ENCODE results near the gene WBP1. TPM values are rescaled to one million over a fixed set of nuclear protein-coding genes. Genes with fewer than 3 reads are reported as not detected.
"Not testable (repeated sequence)": the region's sequence is repeated elsewhere in the genome, so short reads cannot be mapped to it uniquely, and the experiment has no call there.

The WBP1 gene
- polyA plus RNA-seq, 2 of the 4 experiments (the other 2 are of a cell fraction), result 59.0 to 62.6 TPM

DNA sequence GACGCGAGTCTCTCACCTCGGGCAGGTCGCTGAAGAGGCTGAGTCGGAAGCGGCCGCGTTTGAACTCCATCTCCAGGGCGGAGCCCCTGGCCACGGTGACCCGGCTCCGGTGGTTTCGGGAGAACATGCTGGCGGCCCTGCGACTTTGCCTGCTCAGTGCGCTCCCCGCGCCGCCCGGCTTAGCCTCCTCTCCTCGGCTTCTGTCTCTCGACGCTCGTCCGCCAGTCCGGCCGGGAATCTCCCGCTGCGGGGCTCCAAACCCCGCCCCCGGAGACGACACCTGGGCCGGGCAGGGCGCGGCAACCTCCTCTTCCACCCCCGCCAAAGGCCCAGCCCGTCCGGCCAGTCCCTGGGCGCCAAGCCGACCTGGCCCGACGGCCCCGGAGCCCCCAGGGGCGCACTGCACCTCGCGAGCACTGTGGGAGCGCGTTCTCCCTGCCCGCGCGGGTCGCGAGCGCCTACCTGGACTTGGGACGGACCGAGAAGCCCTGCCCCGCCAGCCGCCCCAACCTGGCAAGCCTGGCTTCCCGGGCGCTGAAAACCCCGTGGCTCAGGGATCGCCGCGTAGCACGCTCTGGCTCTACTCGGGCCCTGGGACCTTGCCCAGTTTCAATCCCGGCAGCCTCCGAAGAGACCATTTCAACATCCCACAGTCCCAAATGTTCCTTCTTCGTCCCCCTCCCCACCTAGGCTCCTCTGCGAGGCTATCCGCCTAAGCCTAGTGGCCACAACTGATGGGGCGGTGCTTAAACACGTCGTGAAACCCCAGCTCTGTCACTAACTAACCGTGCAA lies 16.4 kb upstream of the WBP1 start, which contains the start of gene RTKN:
Gene RTKN, minus strand, starts transcription at position 248 of the 793 bp plus-strand sequence. Its CDS starts 121 bp downstream, at position 127.
- ATAC-seq (no peak), DNase-seq (ENCODE audit: low read depth in 1 of 2, low spot score in 1 of 2) (peak in 1 of 2 experiments; percentile 24), FAIRE-seq (no peak)
- H3K4me2 ChIP-seq, result peak within 1 kb of the TSS; percentile 93
- H3K27ac ChIP-seq, result peak within 1 kb of the TSS; percentile 86 to 89
- H3K4me3 ChIP-seq, result peak within 1 kb of the TSS; percentile 53
- no peaks in the 10 kb centered on the region for H3K9me3 ChIP-seq
- peaks cover 34% of the 10 kb centered on the region for H3K4me1 ChIP-seq
- WGBS (ENCODE audit: missing lambda C conversion rate), result 92% methylated on average over 75 of the region's 75 CpGs
- TF ChIP-seq FOSB (CRISPR knock-in tag; IDR thresholded peaks at IDR 0.05) (no peak), CBX8 (IDR thresholded peaks at IDR 0.05) (no peak), FOXS1 (CRISPR knock-in tag; IDR thresholded peaks at IDR 0.05) (no peak), RNF2 (IDR thresholded peaks at IDR 0.05; ENCODE audit: borderline replicate concordance, low read depth) (no peak), NR3C1 (IDR thresholded peaks at IDR 0.05) (no peak)
- TF ChIP-seq, protein P1, sequence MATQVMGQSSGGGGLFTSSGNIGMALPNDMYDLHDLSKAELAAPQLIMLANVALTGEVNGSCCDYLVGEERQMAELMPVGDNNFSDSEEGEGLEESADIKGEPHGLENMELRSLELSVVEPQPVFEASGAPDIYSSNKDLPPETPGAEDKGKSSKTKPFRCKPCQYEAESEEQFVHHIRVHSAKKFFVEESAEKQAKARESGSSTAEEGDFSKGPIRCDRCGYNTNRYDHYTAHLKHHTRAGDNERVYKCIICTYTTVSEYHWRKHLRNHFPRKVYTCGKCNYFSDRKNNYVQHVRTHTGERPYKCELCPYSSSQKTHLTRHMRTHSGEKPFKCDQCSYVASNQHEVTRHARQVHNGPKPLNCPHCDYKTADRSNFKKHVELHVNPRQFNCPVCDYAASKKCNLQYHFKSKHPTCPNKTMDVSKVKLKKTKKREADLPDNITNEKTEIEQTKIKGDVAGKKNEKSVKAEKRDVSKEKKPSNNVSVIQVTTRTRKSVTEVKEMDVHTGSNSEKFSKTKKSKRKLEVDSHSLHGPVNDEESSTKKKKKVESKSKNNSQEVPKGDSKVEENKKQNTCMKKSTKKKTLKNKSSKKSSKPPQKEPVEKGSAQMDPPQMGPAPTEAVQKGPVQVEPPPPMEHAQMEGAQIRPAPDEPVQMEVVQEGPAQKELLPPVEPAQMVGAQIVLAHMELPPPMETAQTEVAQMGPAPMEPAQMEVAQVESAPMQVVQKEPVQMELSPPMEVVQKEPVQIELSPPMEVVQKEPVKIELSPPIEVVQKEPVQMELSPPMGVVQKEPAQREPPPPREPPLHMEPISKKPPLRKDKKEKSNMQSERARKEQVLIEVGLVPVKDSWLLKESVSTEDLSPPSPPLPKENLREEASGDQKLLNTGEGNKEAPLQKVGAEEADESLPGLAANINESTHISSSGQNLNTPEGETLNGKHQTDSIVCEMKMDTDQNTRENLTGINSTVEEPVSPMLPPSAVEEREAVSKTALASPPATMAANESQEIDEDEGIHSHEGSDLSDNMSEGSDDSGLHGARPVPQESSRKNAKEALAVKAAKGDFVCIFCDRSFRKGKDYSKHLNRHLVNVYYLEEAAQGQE (IDR thresholded peaks at IDR 0.05), result no peak
- TF ChIP-seq, protein P2, sequence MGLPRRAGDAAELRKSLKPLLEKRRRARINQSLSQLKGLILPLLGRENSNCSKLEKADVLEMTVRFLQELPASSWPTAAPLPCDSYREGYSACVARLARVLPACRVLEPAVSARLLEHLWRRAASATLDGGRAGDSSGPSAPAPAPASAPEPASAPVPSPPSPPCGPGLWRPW (IDR thresholded peaks at IDR 0.05), result no peak
- ChIA-PET POLR2A (interaction anchor here (2.2 kb wide), 1 partner anchor 12 kb away, joined by 21 read pairs; the partner anchor contains the start of gene INO80B), CTCF (interaction anchor here (2.6 to 4.1 kb wide), 2 partner anchors 50 to 90 kb away, joined by 6 to 15 read pairs; no protein-coding TSS in a partner anchor)

DNA sequence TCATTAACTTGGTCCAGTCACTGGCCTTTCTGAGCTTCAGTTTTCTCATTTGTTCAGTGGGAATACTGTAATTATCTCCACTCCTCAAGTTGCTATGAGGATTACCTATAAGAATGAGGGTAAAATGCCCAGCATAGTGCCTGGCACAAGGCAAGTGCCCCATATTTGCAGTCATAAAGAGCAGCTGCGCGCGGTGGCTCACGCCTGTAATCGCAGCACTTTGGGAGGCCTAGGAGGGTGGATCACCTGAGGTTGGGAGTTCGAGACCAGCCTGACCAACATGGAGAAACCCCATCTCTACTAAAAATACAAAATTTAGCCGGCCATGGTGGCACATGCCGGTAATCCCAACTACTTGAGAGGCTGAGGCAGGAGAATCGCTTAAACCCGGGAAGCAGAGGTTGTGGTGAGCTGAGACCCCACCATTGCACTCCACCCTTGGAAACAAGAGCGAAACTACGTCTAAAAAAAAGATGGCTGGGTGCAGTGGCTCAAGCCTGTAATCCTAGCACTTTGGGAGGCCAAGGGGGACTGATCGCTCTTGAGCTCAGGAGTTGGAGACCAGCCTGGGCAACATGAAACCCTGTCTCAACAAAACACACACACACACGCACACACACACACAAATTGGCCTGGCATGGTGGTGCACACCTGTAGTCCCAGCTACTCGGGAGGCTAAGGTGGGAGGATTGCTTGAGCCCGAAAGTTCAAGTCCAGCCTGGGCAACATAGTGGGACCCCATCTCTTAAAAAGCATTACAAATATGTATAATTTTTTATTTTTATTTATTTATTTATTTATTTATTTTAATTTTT lies 15.5 kb upstream of the WBP1 start:
- H3K4me2 ChIP-seq; ATAC-seq; H3K27ac ChIP-seq; H3K9me3 ChIP-seq; POLR2A ChIA-PET; H3K4me3 ChIP-seq; DNase-seq (ENCODE audit: low read depth in 1 of 2, low spot score in 1 of 2); FAIRE-seq: not testable (repeated sequence)
- peaks cover 42% of the 10 kb centered on the region for H3K4me1 ChIP-seq
- CTCF ChIA-PET, result interaction anchor here (0.6 to 4.1 kb wide), 2 partner anchors 12 to 51 kb away, joined by 4 to 15 read pairs; no protein-coding TSS in a partner anchor
- 89% methylated on average over 16 of the region's 16 CpGs for WGBS (ENCODE audit: missing lambda C conversion rate)

DNA sequence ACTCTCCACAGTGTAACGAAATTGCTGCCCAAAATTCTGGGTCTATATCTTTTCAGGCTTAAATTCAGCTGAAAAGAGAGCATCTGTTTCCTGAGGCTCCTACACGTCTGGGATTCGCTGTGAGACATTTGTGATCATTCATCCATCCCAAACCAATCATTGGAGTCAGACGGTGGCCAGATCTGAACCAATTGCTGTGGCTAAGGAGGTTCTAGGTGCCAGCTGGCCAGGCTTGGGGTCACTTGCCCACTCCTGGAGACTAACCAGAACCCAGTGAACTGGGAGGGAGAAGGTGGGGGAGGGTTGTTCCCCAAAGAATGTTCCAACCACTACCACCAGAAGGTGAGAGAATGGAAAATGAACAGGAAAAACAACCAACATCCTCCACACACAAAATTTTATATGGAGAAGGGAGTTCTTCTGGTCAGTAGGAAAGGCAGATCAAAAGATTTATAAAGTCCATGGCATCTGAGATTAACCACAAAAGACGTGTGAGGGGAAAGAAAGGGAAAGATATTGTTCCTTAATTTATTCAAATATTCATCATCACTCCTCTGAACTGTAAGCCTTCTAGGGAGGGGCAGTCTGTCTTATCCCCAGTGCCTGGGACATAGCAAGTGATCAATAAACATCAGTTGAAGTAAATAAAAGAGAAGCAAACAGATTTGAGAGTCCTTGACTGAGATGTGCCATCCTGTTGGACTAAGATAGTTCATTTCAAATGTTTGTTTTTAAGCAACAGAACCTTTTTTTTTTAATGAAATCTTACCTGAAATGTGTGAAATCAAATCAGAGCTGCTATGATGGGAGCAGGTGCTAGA lies 13.5 kb upstream of the WBP1 start:
- no peak for DNase-seq (ENCODE audit: low read depth in 1 of 2, low spot score in 1 of 2)
- Histone ChIP-seq H3K9me3 (no peaks in the 10 kb centered on the region), H3K4me1 (peaks cover 33% of the 10 kb centered on the region), H3K4me2 (peak overlapping the region; percentile 43), H3K4me3 (no peak overlapping the region), H3K27ac (0 out of 6 replicates have a peak overlapping the region, but pooled peaks of 1 of the 2 experiments have one; percentile 1)
- CTCF ChIA-PET, result interaction anchor here (0.5 to 4.1 kb wide), 2 partner anchors 53 to 73 kb away, joined by 3 to 15 read pairs; no protein-coding TSS in a partner anchor
- TF ChIP-seq HOXB5 (CRISPR knock-in tag; IDR thresholded peaks at IDR 0.05), result no peak
- TF ChIP-seq RFX5 (IDR thresholded peaks at IDR 0.05), result no peak
- no peak for TF ChIP-seq PHF8 (IDR thresholded peaks at IDR 0.05; ENCODE audit: borderline replicate concordance, low read depth)
- no peak for TF ChIP-seq EP300 (IDR thresholded peaks at IDR 0.05)
- TF ChIP-seq, protein P3, sequence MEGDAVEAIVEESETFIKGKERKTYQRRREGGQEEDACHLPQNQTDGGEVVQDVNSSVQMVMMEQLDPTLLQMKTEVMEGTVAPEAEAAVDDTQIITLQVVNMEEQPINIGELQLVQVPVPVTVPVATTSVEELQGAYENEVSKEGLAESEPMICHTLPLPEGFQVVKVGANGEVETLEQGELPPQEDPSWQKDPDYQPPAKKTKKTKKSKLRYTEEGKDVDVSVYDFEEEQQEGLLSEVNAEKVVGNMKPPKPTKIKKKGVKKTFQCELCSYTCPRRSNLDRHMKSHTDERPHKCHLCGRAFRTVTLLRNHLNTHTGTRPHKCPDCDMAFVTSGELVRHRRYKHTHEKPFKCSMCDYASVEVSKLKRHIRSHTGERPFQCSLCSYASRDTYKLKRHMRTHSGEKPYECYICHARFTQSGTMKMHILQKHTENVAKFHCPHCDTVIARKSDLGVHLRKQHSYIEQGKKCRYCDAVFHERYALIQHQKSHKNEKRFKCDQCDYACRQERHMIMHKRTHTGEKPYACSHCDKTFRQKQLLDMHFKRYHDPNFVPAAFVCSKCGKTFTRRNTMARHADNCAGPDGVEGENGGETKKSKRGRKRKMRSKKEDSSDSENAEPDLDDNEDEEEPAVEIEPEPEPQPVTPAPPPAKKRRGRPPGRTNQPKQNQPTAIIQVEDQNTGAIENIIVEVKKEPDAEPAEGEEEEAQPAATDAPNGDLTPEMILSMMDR (IDR thresholded peaks at IDR 0.05), result no peak
- no peak for TF ChIP-seq HOXA7 (CRISPR knock-in tag; IDR thresholded peaks at IDR 0.05)
- TF ChIP-seq FOXS1 (CRISPR knock-in tag; IDR thresholded peaks at IDR 0.05), result no peak
- TF ChIP-seq HOXB13 (CRISPR knock-in tag; IDR thresholded peaks at IDR 0.05; ENCODE audit: low read depth), result no peak
- no peak for TF ChIP-seq POLR2AphosphoS2 (conservative IDR thresholded peaks at IDR 0.05; ENCODE audit: low read length)
- 38% methylated on average over 5 of the region's 5 CpGs for WGBS (ENCODE audit: missing lambda C conversion rate)
- ATAC-seq, result no peak
- POLR2A ChIA-PET, result interaction anchor here (1.3 kb wide), 1 partner anchor 10 kb away, joined by 3 read pairs; no protein-coding TSS in a partner anchor
- FAIRE-seq, result no peak
